ENCODE data around the gene CGN.

DNA sequence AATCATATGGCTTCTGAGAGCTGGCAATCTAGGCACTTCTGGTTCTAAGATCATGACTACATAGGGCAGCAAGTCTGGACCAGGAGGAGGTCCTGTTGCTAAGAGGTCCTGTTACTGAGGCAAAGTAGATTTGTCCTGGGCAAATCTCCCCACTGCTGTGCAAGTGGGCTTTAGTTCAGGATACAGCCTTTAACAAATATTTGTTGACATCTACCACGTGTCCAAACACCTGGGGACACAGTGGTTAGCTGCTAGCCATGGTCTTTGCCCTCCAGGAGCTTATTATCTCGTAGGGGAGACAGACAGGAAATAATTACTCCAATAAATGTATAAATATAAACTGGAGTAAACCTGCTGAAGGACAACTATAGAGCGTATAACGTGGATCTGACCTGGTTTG, 3.2 kb downstream of the CGN start:
- TF ChIP-seq, protein P1, sequence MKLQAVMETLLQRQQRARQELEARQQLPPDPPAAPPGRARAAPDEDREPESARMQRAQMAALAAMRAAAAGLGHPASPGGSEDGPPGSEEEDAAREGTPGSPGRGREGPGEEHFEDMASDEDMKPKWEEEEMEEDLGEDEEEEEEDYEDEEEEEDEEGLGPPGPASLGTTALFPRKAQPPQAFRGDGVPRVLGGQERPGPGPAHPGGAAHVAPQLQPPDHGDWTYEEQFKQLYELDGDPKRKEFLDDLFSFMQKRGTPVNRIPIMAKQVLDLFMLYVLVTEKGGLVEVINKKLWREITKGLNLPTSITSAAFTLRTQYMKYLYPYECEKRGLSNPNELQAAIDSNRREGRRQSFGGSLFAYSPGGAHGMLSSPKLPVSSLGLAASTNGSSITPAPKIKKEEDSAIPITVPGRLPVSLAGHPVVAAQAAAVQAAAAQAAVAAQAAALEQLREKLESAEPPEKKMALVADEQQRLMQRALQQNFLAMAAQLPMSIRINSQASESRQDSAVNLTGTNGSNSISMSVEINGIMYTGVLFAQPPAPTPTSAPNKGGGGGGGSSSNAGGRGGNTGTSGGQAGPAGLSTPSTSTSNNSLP (IDR thresholded peaks at IDR 0.05; ENCODE audit: low read depth, low read length) = no peak
- TF ChIP-seq SSRP1 (CRISPR knock-in tag; IDR thresholded peaks at IDR 0.05) (no peak), GABPA (IDR thresholded peaks at IDR 0.05; ENCODE audit: low read depth, low read length) (no peak), GABPA (CRISPR knock-in tag; IDR thresholded peaks at IDR 0.05; ENCODE audit: low read depth) (no peak), HMG20A (CRISPR knock-in tag; IDR thresholded peaks at IDR 0.05; ENCODE audit: borderline replicate concordance) (no peak), PHF8 (CRISPR knock-in tag; IDR thresholded peaks at IDR 0.05) (no peak), ZNF333 (CRISPR knock-in tag; IDR thresholded peaks at IDR 0.05; ENCODE audit: borderline replicate concordance) (no peak), SRY (CRISPR knock-in tag; IDR thresholded peaks at IDR 0.05) (no peak), CHD2 (IDR thresholded peaks at IDR 0.05; ENCODE audit: low read depth, low read length) (no peak), TSC22D2 (CRISPR knock-in tag; IDR thresholded peaks at IDR 0.05; ENCODE audit: borderline replicate concordance) (no peak), EP300 (IDR thresholded peaks at IDR 0.05; ENCODE audit: low read depth in 2 of 2, low read length in 2 of 2) (no peak), EP300 (CRISPR knock-in tag; IDR thresholded peaks at IDR 0.05; ENCODE audit: borderline replicate concordance) (no peak)
- TF ChIP-seq, protein P2, sequence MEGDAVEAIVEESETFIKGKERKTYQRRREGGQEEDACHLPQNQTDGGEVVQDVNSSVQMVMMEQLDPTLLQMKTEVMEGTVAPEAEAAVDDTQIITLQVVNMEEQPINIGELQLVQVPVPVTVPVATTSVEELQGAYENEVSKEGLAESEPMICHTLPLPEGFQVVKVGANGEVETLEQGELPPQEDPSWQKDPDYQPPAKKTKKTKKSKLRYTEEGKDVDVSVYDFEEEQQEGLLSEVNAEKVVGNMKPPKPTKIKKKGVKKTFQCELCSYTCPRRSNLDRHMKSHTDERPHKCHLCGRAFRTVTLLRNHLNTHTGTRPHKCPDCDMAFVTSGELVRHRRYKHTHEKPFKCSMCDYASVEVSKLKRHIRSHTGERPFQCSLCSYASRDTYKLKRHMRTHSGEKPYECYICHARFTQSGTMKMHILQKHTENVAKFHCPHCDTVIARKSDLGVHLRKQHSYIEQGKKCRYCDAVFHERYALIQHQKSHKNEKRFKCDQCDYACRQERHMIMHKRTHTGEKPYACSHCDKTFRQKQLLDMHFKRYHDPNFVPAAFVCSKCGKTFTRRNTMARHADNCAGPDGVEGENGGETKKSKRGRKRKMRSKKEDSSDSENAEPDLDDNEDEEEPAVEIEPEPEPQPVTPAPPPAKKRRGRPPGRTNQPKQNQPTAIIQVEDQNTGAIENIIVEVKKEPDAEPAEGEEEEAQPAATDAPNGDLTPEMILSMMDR (CRISPR knock-in tag; IDR thresholded peaks at IDR 0.05) = no peak
- TF ChIP-seq, protein P3, sequence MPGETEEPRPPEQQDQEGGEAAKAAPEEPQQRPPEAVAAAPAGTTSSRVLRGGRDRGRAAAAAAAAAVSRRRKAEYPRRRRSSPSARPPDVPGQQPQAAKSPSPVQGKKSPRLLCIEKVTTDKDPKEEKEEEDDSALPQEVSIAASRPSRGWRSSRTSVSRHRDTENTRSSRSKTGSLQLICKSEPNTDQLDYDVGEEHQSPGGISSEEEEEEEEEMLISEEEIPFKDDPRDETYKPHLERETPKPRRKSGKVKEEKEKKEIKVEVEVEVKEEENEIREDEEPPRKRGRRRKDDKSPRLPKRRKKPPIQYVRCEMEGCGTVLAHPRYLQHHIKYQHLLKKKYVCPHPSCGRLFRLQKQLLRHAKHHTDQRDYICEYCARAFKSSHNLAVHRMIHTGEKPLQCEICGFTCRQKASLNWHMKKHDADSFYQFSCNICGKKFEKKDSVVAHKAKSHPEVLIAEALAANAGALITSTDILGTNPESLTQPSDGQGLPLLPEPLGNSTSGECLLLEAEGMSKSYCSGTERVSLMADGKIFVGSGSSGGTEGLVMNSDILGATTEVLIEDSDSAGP (CRISPR knock-in tag; IDR thresholded peaks at IDR 0.05; ENCODE audit: borderline replicate concordance) = no peak
